Measurements from ENCODE around the gene CHST14. TPM values are rescaled to one million over a fixed set of nuclear protein-coding genes. Genes with fewer than 3 reads are reported as not detected.
"Not testable (repeated sequence)": the region's sequence is repeated elsewhere in the genome, so short reads cannot be mapped to it uniquely, and the experiment has no call there.

Gene CHST14
- total and polyA plus RNA-seq, 7 donors, result 2.5 to 5.3 (median 4.1) TPM

- WGBS, 3 donors, result 77 to 95% (median 77%) methylated on average over 2 of the region's 2 CpGs
- intact Hi-C loops (cut with DNase I), result no loop called here
- Histone ChIP-seq H3K4me3 (no peak overlapping the region), H3K27me3 (ENCODE audit: insufficient read depth in 3 of 3, low read length in 2 of 3) (no peaks in the 10 kb centered on the region), H3K4me1 (peaks cover 17% of the 10 kb centered on the region), H3K36me3 (ENCODE audit: insufficient read depth in 1 of 2, low read depth in 1 of 2) (no peaks in the 10 kb centered on the region), H3K27ac (no peak overlapping the region), H3K9me3 (no peaks in the 10 kb centered on the region)
- ATAC-seq, result no peak
- no peak for TF ChIP-seq CTCF (IDR thresholded peaks at IDR 0.05)
- no peak for DNase-seq
Measured at GRCh38 chr15:40450047-40450446, 20.7 kb upstream of the CHST14 start.

GRCh38 chr15:40451527-40452158 lies 19.1 kb upstream of the CHST14 start:
- H3K36me3 ChIP-seq (ENCODE audit: insufficient read depth in 1 of 2, low read depth in 1 of 2), result no peaks in the 10 kb centered on the region
- H3K9me3 ChIP-seq, result no peaks in the 10 kb centered on the region
- H3K27ac ChIP-seq, result no peak overlapping the region
- intact Hi-C loops (cut with DNase I), result no loop called here
- no peak overlapping the region for H3K4me3 ChIP-seq
- ATAC-seq (no peak), DNase-seq (no peak)
- no peak for TF ChIP-seq CTCF (IDR thresholded peaks at IDR 0.05)
- H3K27me3 ChIP-seq (ENCODE audit: insufficient read depth in 3 of 3, low read length in 2 of 3), result no peaks in the 10 kb centered on the region
- peaks cover 27% of the 10 kb centered on the region for H3K4me1 ChIP-seq
- 81 to 86% (median 81%) methylated on average over 3 of the region's 3 CpGs for WGBS, 3 donors

GRCh38 chr15:40452296-40453090 lies 18.3 kb upstream of the CHST14 start:
- Histone ChIP-seq H3K27me3 (ENCODE audit: insufficient read depth in 3 of 3, low read length in 2 of 3) (no peaks in the 10 kb centered on the region), H3K4me1 (peaks cover 27% of the 10 kb centered on the region), H3K4me3 (no peak overlapping the region), H3K27ac (no peak overlapping the region), H3K9me3 (no peaks in the 10 kb centered on the region), H3K36me3 (ENCODE audit: insufficient read depth in 1 of 2, low read depth in 1 of 2) (no peaks in the 10 kb centered on the region)
- TF ChIP-seq CTCF (IDR thresholded peaks at IDR 0.05), result no peak
- peak in 1 of 2 donors; percentile 15 for DNase-seq
- intact Hi-C loops (cut with DNase I), result no loop called here
- no peak for ATAC-seq
- 70 to 74% (median 71%) methylated on average over 10 to 11 of the region's 11 CpGs for WGBS, 3 donors

- ATAC-seq, result not testable (repeated sequence)
- 81 to 89% (median 82%) methylated on average over 3 of the region's 3 CpGs for WGBS, 3 donors
Measured at GRCh38 chr15:40453941-40454340, 16.8 kb upstream of the CHST14 start.

GRCh38 chr15:40454904-40455391 lies 15.8 kb upstream of the CHST14 start:
- no peak overlapping the region for H3K4me3 ChIP-seq
- intact Hi-C loops (cut with DNase I), result no loop called here
- ATAC-seq (peak in 3 of 4 donors; percentile 36 to 47 (median 43)), DNase-seq (peak in 1 of 2 donors; percentile 42)
- peaks cover 27% of the 10 kb centered on the region for H3K4me1 ChIP-seq
- WGBS, 3 donors, result 61 to 78% (median 62%) methylated on average over 9 of the region's 9 CpGs
- no peak for TF ChIP-seq CTCF (IDR thresholded peaks at IDR 0.05)
- H3K27ac ChIP-seq, result no peak overlapping the region
- no peaks in the 10 kb centered on the region for H3K27me3 ChIP-seq (ENCODE audit: insufficient read depth in 3 of 3, low read length in 2 of 3)
- no peaks in the 10 kb centered on the region for H3K9me3 ChIP-seq
- peaks cover 0 to 16% of the 10 kb centered on the region in 2 donors for H3K36me3 ChIP-seq (ENCODE audit: insufficient read depth in 1 of 2, low read depth in 1 of 2)

More at GRCh38 chr15:40453941-40454340, 16.8 kb upstream of the CHST14 start:
- peak in 1 of 2 donors; percentile 25 for DNase-seq
- H3K36me3 ChIP-seq (ENCODE audit: insufficient read depth in 1 of 2, low read depth in 1 of 2); H3K4me3 ChIP-seq; H3K27ac ChIP-seq; H3K9me3 ChIP-seq; H3K27me3 ChIP-seq (ENCODE audit: insufficient read depth in 3 of 3, low read length in 2 of 3); intact Hi-C loops (cut with DNase I): not testable (repeated sequence)
- peaks cover 27% of the 10 kb centered on the region for H3K4me1 ChIP-seq

All from psoas muscle (tissue), 8 donors.